Activated CD8-positive, alpha-beta T cell treated with anti-CD3 and anti-CD28 coated beads for 36 hours (primary cell): ENCODE data around the gene CDH13. TPM values are rescaled to one million over a fixed set of nuclear protein-coding genes. Genes with fewer than 3 reads are reported as not detected.

Experiments
- ATAC-seq: fragments of 200-7000 bp; cut with Tn5 transposase; one replicate; pipeline ENCODE4 v1.10.0; 2021; ENCODE audit warnings: mild to moderate bottlenecking, moderate library complexity
- CTCF ChIA-PET: fragments of 350-600 bp; sonication (Branson Sonifier 250); formaldehyde crosslinking; loops from one replicate; lab custom pipeline; 2021; ENCODE audit warnings: antibody characterized with exemption; lab: Charles Lee
- POLR2A ChIA-PET: fragments of 350-600 bp; sonication (Branson Sonifier 250); formaldehyde crosslinking; loops from one replicate; lab custom pipeline; 2021; ENCODE audit warnings: antibody characterized with exemption; lab: Charles Lee
- DNase-seq: peaks from one replicate; pipeline ENCODE4 v3.0.0-alpha.2; 2020
- H3K27ac Mint-ChIP-seq: one replicate; pipeline ENCODE4 v1.8.0; 2021; ENCODE audit warnings: mild to moderate bottlenecking, mixed read lengths
- H3K27me3 Mint-ChIP-seq: one replicate; pipeline ENCODE4 v1.8.0; 2021; ENCODE audit warnings: mixed read lengths
- H3K36me3 Mint-ChIP-seq: one replicate; pipeline ENCODE4 v1.8.0; 2021; ENCODE audit warnings: low read depth, mixed read lengths
- H3K4me1 Mint-ChIP-seq: one replicate; pipeline ENCODE4 v1.8.0; 2021; ENCODE audit warnings: low read depth, mixed read lengths
- H3K4me3 Mint-ChIP-seq: one replicate; pipeline ENCODE4 v1.8.0; 2021; ENCODE audit warnings: mild to moderate bottlenecking, moderate library complexity, mixed read lengths
- H3K9me3 Mint-ChIP-seq: one replicate; pipeline ENCODE4 v1.8.0; 2021; ENCODE audit warnings: mixed read lengths
- intact Hi-C: fragments of 100-400 bp; cut with micrococcal nuclease; formaldehyde crosslinking; loops from one replicate; pipeline ENCODE4 v1.10.0; 2022
- total RNA-seq, 2 experiments: library from RNA; stranded (reverse); gene quantifications; one replicate each; pipeline ENCODE4 v1.2.3, GENCODE V29; 2021
- TF ChIP-seq, protein P1 (sequence below): fragments of 200-600 bp; IDR thresholded peaks from one replicate; pipeline ENCODE4 v1.8.0; 2022; ENCODE audit warnings: antibody characterized with exemption, mild to moderate bottlenecking

Gene CDH13
- total RNA-seq, 2 experiments from 2014 or later: not detected

DNA sequence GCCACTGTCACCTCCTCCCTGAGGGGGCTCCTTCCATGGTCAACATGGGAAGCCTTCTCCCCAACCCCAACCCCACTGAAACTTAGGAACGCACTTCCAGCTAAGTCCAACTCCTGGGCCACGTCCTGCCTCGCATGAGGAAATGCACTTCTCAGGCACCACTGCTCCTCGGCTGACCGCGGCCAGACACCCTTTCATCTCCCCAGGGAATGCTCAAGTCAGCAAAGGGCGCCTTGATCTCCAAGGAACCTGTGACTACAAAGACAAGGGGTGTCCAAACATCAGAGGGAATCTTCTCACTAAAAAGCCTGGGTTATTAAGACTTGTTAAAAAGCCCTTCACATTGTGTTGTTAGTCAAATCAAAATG lies 1056.1 kb downstream of the CDH13 start:
- intact Hi-C loops: no loop called here
- CTCF ChIA-PET: no interaction called here
- H3K27me3 Mint-ChIP-seq: peaks cover 7% of the 10 kb centered on the region
- no peak for ATAC-seq
- POLR2A ChIA-PET: no interaction called here
- H3K4me1 Mint-ChIP-seq: no peaks in the 10 kb centered on the region
- DNase-seq: no peak
- no peaks in the 10 kb centered on the region for H3K36me3 Mint-ChIP-seq
- H3K4me3 Mint-ChIP-seq: no peak overlapping the region
- TF ChIP-seq, protein P1, sequence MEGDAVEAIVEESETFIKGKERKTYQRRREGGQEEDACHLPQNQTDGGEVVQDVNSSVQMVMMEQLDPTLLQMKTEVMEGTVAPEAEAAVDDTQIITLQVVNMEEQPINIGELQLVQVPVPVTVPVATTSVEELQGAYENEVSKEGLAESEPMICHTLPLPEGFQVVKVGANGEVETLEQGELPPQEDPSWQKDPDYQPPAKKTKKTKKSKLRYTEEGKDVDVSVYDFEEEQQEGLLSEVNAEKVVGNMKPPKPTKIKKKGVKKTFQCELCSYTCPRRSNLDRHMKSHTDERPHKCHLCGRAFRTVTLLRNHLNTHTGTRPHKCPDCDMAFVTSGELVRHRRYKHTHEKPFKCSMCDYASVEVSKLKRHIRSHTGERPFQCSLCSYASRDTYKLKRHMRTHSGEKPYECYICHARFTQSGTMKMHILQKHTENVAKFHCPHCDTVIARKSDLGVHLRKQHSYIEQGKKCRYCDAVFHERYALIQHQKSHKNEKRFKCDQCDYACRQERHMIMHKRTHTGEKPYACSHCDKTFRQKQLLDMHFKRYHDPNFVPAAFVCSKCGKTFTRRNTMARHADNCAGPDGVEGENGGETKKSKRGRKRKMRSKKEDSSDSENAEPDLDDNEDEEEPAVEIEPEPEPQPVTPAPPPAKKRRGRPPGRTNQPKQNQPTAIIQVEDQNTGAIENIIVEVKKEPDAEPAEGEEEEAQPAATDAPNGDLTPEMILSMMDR: no peak
- H3K9me3 Mint-ChIP-seq: no peaks in the 10 kb centered on the region
- H3K27ac Mint-ChIP-seq: no peak overlapping the region

DNA sequence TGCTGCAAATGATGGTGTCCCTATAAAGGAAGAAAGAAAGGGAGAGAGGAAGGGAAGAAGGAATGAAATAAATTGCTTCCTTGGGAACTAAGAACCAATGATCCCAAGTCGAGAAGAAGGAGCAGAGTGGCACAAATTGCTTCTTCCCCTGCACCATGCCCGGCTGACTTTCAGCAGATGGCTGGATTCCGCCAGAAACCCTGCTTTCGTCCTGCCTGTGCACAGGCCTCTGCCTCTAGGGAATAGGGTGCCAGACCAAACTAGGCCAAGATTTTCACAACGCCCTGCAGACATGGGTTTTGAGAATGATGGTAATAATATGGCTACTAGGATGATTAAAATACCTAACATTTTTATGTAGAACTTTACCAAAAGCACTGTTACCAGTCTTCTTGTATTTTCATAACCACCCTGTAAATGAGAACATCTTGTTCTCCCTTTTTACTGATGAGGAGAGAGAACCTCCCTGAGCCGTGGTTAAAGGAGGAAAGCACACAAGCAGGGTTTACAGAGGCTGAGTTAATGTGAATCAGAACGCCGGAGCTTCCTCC lies 1058.9 kb downstream of the CDH13 start:
- intact Hi-C loops: no loop called here
- peaks cover 3% of the 10 kb centered on the region for H3K4me1 Mint-ChIP-seq
- no peaks in the 10 kb centered on the region for H3K9me3 Mint-ChIP-seq
- H3K36me3 Mint-ChIP-seq: no peaks in the 10 kb centered on the region
- DNase-seq: no peak
- peaks cover 7% of the 10 kb centered on the region for H3K27me3 Mint-ChIP-seq
- CTCF ChIA-PET: no interaction called here
- TF ChIP-seq, protein P1: no peak
- H3K27ac Mint-ChIP-seq: no peak overlapping the region
- ATAC-seq: no peak
- H3K4me3 Mint-ChIP-seq: no peak overlapping the region
- POLR2A ChIA-PET: no interaction called here

- POLR2A ChIA-PET: no interaction called here
- Mint-ChIP-seq H3K9me3 (no peaks in the 10 kb centered on the region), H3K4me1 (peaks cover 3% of the 10 kb centered on the region), H3K27me3 (peaks cover 7% of the 10 kb centered on the region), H3K36me3 (no peaks in the 10 kb centered on the region), H3K4me3 (no peak overlapping the region), H3K27ac (no peak overlapping the region)
- ATAC-seq: no peak
- TF ChIP-seq, protein P1: no peak
- intact Hi-C loops: no loop called here
- DNase-seq: no peak
- CTCF ChIA-PET: no interaction called here
These were observed 1060.0 kb downstream of the CDH13 start for GRCh38 chr16:83686726-83687125.

GRCh38 chr16:83689385-83689831 lies 1062.6 kb downstream of the CDH13 start:
- H3K27ac Mint-ChIP-seq: no peak overlapping the region
- peak; percentile 22 for DNase-seq

DNA sequence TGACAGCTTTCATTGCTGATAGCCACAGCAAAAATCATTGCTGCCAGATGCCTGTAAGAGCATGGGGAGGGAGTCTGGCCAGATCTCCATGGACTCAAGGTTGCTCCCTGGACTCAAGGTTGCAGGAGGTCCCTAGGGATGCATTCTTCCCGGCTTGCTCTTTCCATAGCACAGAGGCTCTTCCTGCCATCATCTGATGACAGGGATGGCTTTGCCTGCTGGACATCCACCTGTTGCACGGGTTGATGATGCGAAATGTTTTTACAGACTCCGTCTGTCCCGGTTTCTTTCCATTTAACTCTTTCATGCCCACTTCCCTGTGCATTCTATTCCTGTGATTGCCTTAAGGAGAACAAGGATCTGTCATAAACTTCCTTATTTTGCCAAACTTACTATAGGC lies 1065.5 kb downstream of the CDH13 start:
- peaks cover 3% of the 10 kb centered on the region for H3K4me1 Mint-ChIP-seq
- no peak overlapping the region for H3K27ac Mint-ChIP-seq
- no peaks in the 10 kb centered on the region for H3K36me3 Mint-ChIP-seq
- no peak for ATAC-seq
- ChIA-PET POLR2A (no interaction called here), CTCF (no interaction called here)
- H3K9me3 Mint-ChIP-seq: no peaks in the 10 kb centered on the region
- no peak overlapping the region for H3K4me3 Mint-ChIP-seq
- intact Hi-C loops: no loop called here
- H3K27me3 Mint-ChIP-seq: peaks cover 1% of the 10 kb centered on the region
- DNase-seq: no peak
- TF ChIP-seq, protein P1: no peak

More at GRCh38 chr16:83689385-83689831, 1062.6 kb downstream of the CDH13 start:
- ChIA-PET POLR2A (no interaction called here), CTCF (no interaction called here)
- Mint-ChIP-seq H3K27me3 (peaks cover 1% of the 10 kb centered on the region), H3K4me3 (no peak overlapping the region), H3K4me1 (peaks cover 3% of the 10 kb centered on the region), H3K36me3 (no peaks in the 10 kb centered on the region), H3K9me3 (no peaks in the 10 kb centered on the region)
- TF ChIP-seq, protein P1: no peak
- intact Hi-C loops: no loop called here
- no peak for ATAC-seq
